Progenitor cell of endocrine pancreas (in vitro differentiated cells): ENCODE data around the gene KCNK1. TPM values are rescaled to one million over a fixed set of nuclear protein-coding genes. Genes with fewer than 3 reads are reported as not detected.

Experiments
- DNase-seq: peaks from one replicate; pipeline ENCODE4 v3.0.0; 2021; ENCODE audit warnings: low spot score; ENCODE audit not compliant: unreplicated experiment
- H3K27ac Mint-ChIP-seq: 2 replicates; pipeline ENCODE4 v1.8.0; 2021; ENCODE audit warnings: mild to moderate bottlenecking, moderate library complexity, mixed read lengths
- H3K27me3 Mint-ChIP-seq: 2 replicates; pipeline ENCODE4 v1.8.0; 2021; ENCODE audit warnings: mixed read lengths
- H3K36me3 Mint-ChIP-seq: 2 replicates; pipeline ENCODE4 v1.8.0; 2022; ENCODE audit warnings: mixed read lengths; ENCODE audit not compliant: insufficient read depth
- H3K4me1 Mint-ChIP-seq: 2 replicates; pipeline ENCODE4 v1.8.0; 2021; ENCODE audit warnings: low read depth, mixed read lengths
- H3K4me3 Mint-ChIP-seq: 2 replicates; pipeline ENCODE4 v1.8.0; 2021; ENCODE audit warnings: low read depth, mild to moderate bottlenecking, moderate library complexity, mixed read lengths
- H3K9me3 Mint-ChIP-seq: 2 replicates; pipeline ENCODE4 v1.8.0; 2021; ENCODE audit warnings: low read depth, mixed read lengths
- total RNA-seq: library from RNA; stranded (reverse); gene quantifications from 2 replicates; pipeline ENCODE4 v1.2.1, GENCODE V29; 2021
- TF ChIP-seq, protein P1 (sequence below): fragments of 200-600 bp; sonication (generic); IDR thresholded peaks from one replicate; pipeline ENCODE4 v1.5.0; 2021; ENCODE audit warnings: antibody characterized with exemption, mild to moderate bottlenecking; ENCODE audit not compliant: unreplicated experiment

KCNK1 gene
- total RNA-seq, 1 donor from 2014 or later, result 9.7 TPM

DNA sequence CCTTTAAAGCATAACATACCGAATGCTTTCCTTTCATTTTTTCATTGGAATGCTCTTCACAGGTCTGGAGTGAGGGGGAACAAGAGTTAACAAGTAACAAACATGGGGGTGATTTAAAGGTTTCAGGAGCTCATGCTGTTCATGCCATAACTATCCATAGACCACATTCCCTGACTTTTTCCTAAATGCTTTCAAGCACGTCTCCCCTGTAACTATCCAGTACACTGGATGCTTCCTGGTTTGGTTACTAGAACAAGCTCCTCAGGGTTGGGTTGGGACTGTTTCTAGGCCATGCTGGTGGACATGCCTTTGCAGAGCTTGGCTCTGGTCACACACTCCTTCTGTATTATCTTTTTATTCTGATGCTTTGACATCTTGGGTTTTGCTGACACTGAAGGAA is 38.6 kb downstream of the KCNK1 start:
- no peak overlapping the region for H3K4me3 Mint-ChIP-seq
- H3K4me1 Mint-ChIP-seq, result peaks cover 3% of the 10 kb centered on the region
- no peaks in the 10 kb centered on the region for H3K27me3 Mint-ChIP-seq
- DNase-seq, result no peak
- TF ChIP-seq, protein P1, sequence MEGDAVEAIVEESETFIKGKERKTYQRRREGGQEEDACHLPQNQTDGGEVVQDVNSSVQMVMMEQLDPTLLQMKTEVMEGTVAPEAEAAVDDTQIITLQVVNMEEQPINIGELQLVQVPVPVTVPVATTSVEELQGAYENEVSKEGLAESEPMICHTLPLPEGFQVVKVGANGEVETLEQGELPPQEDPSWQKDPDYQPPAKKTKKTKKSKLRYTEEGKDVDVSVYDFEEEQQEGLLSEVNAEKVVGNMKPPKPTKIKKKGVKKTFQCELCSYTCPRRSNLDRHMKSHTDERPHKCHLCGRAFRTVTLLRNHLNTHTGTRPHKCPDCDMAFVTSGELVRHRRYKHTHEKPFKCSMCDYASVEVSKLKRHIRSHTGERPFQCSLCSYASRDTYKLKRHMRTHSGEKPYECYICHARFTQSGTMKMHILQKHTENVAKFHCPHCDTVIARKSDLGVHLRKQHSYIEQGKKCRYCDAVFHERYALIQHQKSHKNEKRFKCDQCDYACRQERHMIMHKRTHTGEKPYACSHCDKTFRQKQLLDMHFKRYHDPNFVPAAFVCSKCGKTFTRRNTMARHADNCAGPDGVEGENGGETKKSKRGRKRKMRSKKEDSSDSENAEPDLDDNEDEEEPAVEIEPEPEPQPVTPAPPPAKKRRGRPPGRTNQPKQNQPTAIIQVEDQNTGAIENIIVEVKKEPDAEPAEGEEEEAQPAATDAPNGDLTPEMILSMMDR, result no peak
- no peak overlapping the region for H3K27ac Mint-ChIP-seq
- peaks cover 3% of the 10 kb centered on the region for H3K9me3 Mint-ChIP-seq
- H3K36me3 Mint-ChIP-seq, result no peaks in the 10 kb centered on the region

DNA sequence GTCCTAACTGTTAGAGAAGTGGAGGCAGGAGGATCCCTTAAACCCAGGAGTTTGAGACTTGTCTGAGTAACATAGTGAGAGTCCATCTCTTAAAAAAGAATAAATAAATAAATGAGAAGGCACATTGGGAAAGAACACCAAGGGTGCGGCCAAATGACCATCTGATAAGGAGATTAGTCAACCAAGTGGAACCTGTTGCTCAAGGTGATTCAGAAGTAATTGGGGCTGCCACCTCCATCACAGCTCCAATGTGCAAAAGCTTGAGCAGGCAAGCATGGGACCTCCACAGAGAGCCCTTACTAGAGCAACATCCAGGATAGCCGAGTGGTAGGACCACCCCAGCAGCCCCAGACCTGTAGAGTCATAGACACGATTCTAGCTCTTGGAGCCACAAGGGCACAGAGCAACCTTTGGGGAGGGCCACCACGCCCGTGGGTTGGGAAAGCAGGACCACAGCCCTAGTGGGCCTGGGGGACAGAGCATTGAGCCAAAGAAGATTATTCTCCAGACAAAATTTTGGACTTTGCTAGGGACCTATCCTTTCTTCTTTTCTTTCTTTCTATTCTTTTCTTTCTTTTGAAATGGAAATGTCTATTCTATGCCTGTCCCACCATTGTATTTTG is 40.9 kb downstream of the KCNK1 start:
- H3K4me3 Mint-ChIP-seq, result no peak overlapping the region
- DNase-seq, result no peak
- H3K9me3 Mint-ChIP-seq, result no peaks in the 10 kb centered on the region
- H3K36me3 Mint-ChIP-seq, result no peaks in the 10 kb centered on the region
- H3K27ac Mint-ChIP-seq, result no peak overlapping the region
- TF ChIP-seq, protein P1, result no peak
- H3K27me3 Mint-ChIP-seq, result no peaks in the 10 kb centered on the region
- H3K4me1 Mint-ChIP-seq, result peaks cover 3% of the 10 kb centered on the region

GRCh38 chr1:233655301-233655740 is 41.4 kb downstream of the KCNK1 start:
- Mint-ChIP-seq H3K27ac (no peak overlapping the region), H3K36me3 (no peaks in the 10 kb centered on the region), H3K9me3 (no peaks in the 10 kb centered on the region), H3K4me1 (peaks cover 3% of the 10 kb centered on the region), H3K27me3 (no peaks in the 10 kb centered on the region), H3K4me3 (no peak overlapping the region)
- TF ChIP-seq, protein P1, result no peak
- no peak for DNase-seq

GRCh38 chr1:233656032-233656635 is 42.2 kb downstream of the KCNK1 start:
- DNase-seq, result no peak
- Mint-ChIP-seq H3K27me3 (no peaks in the 10 kb centered on the region), H3K4me3 (no peak overlapping the region), H3K4me1 (peaks cover 3% of the 10 kb centered on the region), H3K36me3 (peaks cover 2% of the 10 kb centered on the region), H3K9me3 (no peaks in the 10 kb centered on the region), H3K27ac (no peak overlapping the region)
- TF ChIP-seq, protein P1, result no peak

DNA sequence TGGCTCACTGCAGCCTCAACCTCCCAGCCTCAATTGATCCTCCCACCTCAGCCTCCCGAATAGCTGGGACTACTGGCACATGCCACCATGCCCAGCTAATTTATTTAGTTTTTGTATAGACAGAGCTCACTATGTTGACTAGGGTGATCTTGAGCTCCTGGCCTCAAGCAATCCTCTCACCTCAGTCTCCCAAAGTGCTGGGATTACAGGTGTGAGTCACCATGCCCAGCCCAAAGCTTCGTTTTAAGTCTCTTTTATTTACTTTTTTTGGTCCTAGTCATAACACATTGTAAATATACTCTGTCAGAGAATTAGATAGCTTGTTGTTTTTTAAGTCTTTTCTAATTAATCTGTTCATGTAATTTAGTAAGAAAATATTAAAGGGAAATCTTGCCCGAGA is 42.8 kb downstream of the KCNK1 start:
- TF ChIP-seq, protein P1, result no peak
- peaks cover 3% of the 10 kb centered on the region for H3K36me3 Mint-ChIP-seq
- no peak for DNase-seq
- H3K27me3 Mint-ChIP-seq, result no peaks in the 10 kb centered on the region
- H3K9me3 Mint-ChIP-seq, result no peaks in the 10 kb centered on the region
- no peak overlapping the region for H3K27ac Mint-ChIP-seq
- H3K4me1 Mint-ChIP-seq, result peaks cover 3% of the 10 kb centered on the region
- no peak overlapping the region for H3K4me3 Mint-ChIP-seq
